SK-N-SH treated with all-trans-retinoic acid at 6 μM for 48 hours (cell line): ENCODE results near the gene CRKL.

Source experiments
- ARNTL ChIP-seq: fragments of 450-650 bp; formaldehyde crosslinking; IDR thresholded peaks from 2 replicates; pipeline ENCODE4 v1.5.0; 2020; ENCODE audit warnings: low read depth, mild to moderate bottlenecking, moderate library complexity, borderline replicate concordance
- CSDC2 ChIP-seq: fragments of 250-450 bp; sonication (Bioruptor Pico); IDR thresholded peaks from 2 replicates; pipeline ENCODE4 v1.5.0; 2020; ENCODE audit warnings: mild to moderate bottlenecking, moderate library complexity
- ESRRG ChIP-seq: fragments of 250-450 bp; sonication (Bioruptor Pico); IDR thresholded peaks from 2 replicates; pipeline ENCODE4 v1.6.1; 2021; ENCODE audit warnings: mild to moderate bottlenecking
- PPARA ChIP-seq: fragments of 250-450 bp; sonication (Bioruptor Pico); IDR thresholded peaks from 2 replicates; pipeline ENCODE4 v1.5.0; 2020; ENCODE audit warnings: mild to moderate bottlenecking, borderline replicate concordance
- SNAI2 ChIP-seq: fragments of 250-450 bp; sonication (Bioruptor Pico); IDR thresholded peaks from 2 replicates; pipeline ENCODE4 v1.5.0; 2020; ENCODE audit warnings: mild to moderate bottlenecking, moderate library complexity
- ZFP3 ChIP-seq: fragments of 250-450 bp; sonication (Bioruptor Pico); IDR thresholded peaks from 2 replicates; pipeline ENCODE4 v1.5.0; 2020; ENCODE audit warnings: mild to moderate bottlenecking, moderate library complexity
- ZNF70 ChIP-seq: fragments of 450-650 bp; formaldehyde crosslinking; IDR thresholded peaks from 2 replicates; pipeline ENCODE4 v1.5.0; 2020; ENCODE audit warnings: mild to moderate bottlenecking, moderate library complexity
- TF ChIP-seq, protein P1 (sequence below): fragments of 250-450 bp; sonication (Bioruptor Pico); IDR thresholded peaks from 2 replicates; pipeline ENCODE4 v1.5.0; 2020; ENCODE audit warnings: mild to moderate bottlenecking, moderate library complexity
- TF ChIP-seq, protein P2 (sequence below): fragments of 250-450 bp; sonication (Bioruptor Pico); IDR thresholded peaks from 2 replicates; pipeline ENCODE4 v1.8.0; 2021; ENCODE audit warnings: low read depth, mild to moderate bottlenecking, moderate library complexity, borderline replicate concordance

DNA sequence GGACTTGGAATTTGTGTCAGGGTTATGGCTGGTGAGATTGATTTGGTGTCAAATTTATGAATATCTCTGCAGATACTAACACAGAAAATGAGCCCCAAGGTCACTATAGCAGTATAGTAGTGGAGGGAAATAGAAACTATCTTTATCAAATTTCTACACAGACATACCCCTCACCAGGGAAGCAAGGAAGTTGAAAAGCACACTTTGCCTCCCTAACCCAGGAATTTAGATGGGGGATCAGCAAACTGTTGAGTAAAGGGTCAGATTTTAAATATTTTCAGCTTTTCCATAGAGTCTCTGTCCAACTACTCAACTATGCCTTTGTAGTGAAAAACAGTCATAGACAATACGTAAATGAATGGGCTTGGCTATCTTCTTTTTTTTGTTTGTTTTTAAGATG is 12.8 kb downstream of the CRKL start:
- TF ChIP-seq ZFP3, result no peak
- TF ChIP-seq CSDC2 (CRISPR knock-in tag), result no peak
- TF ChIP-seq, protein P1, sequence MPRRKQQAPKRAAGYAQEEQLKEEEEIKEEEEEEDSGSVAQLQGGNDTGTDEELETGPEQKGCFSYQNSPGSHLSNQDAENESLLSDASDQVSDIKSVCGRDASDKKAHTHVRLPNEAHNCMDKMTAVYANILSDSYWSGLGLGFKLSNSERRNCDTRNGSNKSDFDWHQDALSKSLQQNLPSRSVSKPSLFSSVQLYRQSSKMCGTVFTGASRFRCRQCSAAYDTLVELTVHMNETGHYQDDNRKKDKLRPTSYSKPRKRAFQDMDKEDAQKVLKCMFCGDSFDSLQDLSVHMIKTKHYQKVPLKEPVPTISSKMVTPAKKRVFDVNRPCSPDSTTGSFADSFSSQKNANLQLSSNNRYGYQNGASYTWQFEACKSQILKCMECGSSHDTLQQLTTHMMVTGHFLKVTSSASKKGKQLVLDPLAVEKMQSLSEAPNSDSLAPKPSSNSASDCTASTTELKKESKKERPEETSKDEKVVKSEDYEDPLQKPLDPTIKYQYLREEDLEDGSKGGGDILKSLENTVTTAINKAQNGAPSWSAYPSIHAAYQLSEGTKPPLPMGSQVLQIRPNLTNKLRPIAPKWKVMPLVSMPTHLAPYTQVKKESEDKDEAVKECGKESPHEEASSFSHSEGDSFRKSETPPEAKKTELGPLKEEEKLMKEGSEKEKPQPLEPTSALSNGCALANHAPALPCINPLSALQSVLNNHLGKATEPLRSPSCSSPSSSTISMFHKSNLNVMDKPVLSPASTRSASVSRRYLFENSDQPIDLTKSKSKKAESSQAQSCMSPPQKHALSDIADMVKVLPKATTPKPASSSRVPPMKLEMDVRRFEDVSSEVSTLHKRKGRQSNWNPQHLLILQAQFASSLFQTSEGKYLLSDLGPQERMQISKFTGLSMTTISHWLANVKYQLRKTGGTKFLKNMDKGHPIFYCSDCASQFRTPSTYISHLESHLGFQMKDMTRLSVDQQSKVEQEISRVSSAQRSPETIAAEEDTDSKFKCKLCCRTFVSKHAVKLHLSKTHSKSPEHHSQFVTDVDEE, result no peak
- no peak for TF ChIP-seq SNAI2 (CRISPR knock-in tag)
- no peak for TF ChIP-seq ARNTL
- TF ChIP-seq ZNF70 (CRISPR knock-in tag), result no peak
- TF ChIP-seq, protein P2, sequence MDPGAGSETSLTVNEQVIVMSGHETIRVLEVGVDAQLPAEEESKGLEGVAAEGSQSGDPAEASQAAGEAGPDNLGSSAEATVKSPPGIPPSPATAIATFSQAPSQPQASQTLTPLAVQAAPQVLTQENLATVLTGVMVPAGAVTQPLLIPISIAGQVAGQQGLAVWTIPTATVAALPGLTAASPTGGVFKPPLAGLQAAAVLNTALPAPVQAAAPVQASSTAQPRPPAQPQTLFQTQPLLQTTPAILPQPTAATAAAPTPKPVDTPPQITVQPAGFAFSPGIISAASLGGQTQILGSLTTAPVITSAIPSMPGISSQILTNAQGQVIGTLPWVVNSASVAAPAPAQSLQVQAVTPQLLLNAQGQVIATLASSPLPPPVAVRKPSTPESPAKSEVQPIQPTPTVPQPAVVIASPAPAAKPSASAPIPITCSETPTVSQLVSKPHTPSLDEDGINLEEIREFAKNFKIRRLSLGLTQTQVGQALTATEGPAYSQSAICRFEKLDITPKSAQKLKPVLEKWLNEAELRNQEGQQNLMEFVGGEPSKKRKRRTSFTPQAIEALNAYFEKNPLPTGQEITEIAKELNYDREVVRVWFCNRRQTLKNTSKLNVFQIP (CRISPR knock-in tag), result no peak
- TF ChIP-seq PPARA (CRISPR knock-in tag), result no peak
- no peak for TF ChIP-seq ESRRG (CRISPR knock-in tag)
